ENCODE results near the gene SLC7A14.

Gene SLC7A14

DNA sequence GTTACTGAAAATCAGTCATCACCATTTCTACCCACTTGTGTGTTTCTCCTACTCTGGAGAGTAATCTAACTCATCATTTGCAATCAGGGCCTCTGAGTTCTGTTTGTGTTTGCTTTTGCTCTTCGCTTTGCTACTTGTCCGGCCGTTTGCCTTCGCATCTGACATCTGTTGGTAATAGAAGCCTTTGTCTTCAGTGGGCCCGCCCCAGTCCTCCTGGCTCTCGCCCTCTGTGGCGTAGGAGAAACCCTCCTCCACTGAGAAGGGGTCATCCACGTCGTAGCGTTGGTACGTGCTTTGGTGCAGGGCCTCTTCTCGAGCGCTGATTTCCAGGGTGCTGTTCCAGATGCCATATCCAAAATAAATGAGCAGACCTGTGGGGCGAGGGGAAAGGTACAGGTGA is 118.9 kb downstream of the SLC7A14 start:
- no peaks in the 10 kb centered on the region for H3K27me3 ChIP-seq (ENCODE audit: low read depth, low read length)
- no peak overlapping the region for H3K27ac ChIP-seq (ENCODE audit: low read length)
- H3K4me3 ChIP-seq (ENCODE audit: low read depth in 1 of 2, low read length in 2 of 2): no peak overlapping the region
- no peaks in the 10 kb centered on the region for H3K9me3 ChIP-seq (ENCODE audit: control insufficient read depth in 1 of 2, low read length in 2 of 2)
- H3K36me3 ChIP-seq (ENCODE audit: control insufficient read depth in 1 of 2, insufficient read depth in 2 of 2, low read length in 2 of 2): no peaks in the 10 kb centered on the region
- peaks cover 6% of the 10 kb centered on the region in 2 donors for H3K4me1 ChIP-seq (ENCODE audit: control insufficient read depth in 1 of 2, insufficient read depth in 2 of 2, low read length in 2 of 2)

DNA sequence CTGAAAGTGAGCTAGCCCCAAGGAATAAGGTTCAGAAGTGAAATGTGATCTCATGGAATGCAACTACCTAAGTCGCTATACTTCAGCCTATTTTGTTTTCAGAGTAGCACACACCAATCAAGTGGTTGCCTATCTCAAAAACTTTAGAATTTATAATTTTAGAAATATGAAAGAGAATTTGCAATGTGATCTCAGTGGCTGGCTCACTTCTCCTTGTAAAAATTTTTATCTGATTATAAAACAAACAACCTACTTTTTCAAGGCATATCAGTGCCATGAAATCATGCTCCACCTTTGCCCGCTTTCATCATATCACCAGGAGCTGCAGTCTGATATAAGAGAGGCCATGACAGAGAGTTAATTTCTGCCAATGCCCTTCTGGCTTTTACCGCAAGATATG is 119.9 kb downstream of the SLC7A14 start:
- no peaks in the 10 kb centered on the region for H3K36me3 ChIP-seq (ENCODE audit: control insufficient read depth in 1 of 2, insufficient read depth in 2 of 2, low read length in 2 of 2)
- no peaks in the 10 kb centered on the region for H3K27me3 ChIP-seq (ENCODE audit: low read depth, low read length)
- H3K4me3 ChIP-seq (ENCODE audit: low read depth in 1 of 2, low read length in 2 of 2): no peak overlapping the region
- no peak overlapping the region for H3K27ac ChIP-seq (ENCODE audit: low read length)
- H3K4me1 ChIP-seq (ENCODE audit: control insufficient read depth in 1 of 2, insufficient read depth in 2 of 2, low read length in 2 of 2): peaks cover 5 to 6% of the 10 kb centered on the region in 2 donors
- H3K9me3 ChIP-seq (ENCODE audit: control insufficient read depth in 1 of 2, low read length in 2 of 2): no peaks in the 10 kb centered on the region

DNA sequence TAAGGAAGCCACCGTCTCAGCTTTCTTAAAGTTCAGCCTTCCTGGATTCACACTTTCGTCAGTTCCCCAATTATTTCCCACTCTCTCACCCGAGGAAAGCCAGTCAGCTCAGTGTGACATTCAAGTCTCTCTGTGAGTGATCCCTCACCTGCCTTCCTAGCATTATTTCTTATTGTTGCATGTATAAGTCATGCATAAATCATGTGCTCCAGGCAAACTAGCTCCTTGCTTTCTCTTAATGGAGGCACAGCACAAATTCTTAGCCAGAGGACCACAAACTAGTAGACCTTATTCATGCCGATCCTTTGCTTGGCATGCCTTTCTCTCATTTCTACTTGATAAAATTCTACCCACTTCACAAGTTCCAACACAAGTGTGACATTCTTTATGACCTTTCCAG is 122.9 kb downstream of the SLC7A14 start:
- H3K4me1 ChIP-seq (ENCODE audit: control insufficient read depth in 1 of 2, insufficient read depth in 2 of 2, low read length in 2 of 2): no peaks in the 10 kb centered on the region
- no peaks in the 10 kb centered on the region for H3K27me3 ChIP-seq (ENCODE audit: low read depth, low read length)
- H3K27ac ChIP-seq (ENCODE audit: low read length): no peak overlapping the region
- H3K4me3 ChIP-seq (ENCODE audit: low read depth in 1 of 2, low read length in 2 of 2): no peak overlapping the region
- no peaks in the 10 kb centered on the region for H3K9me3 ChIP-seq (ENCODE audit: control insufficient read depth in 1 of 2, low read length in 2 of 2)
- no peaks in the 10 kb centered on the region for H3K36me3 ChIP-seq (ENCODE audit: control insufficient read depth in 1 of 2, insufficient read depth in 2 of 2, low read length in 2 of 2)

DNA sequence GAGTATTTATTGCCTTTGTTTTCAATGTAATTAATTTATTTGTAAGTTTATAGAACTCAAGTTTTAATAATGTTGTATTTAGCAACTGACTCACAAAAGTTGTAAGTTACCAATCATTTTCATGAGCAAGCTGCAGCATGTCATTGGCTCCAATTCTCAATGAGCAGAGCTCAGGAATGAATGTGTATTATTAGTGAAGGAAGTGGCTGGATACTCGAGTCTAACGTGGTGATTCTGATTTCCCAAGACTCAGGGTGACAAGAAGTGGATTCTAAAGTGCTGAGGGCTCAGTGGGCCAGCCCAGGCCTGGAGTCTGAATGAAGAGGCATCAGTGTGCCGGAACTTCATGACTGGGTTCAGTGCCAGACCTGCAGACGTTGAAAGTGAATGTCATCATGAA is 127.6 kb downstream of the SLC7A14 start:
- Histone ChIP-seq H3K27ac (ENCODE audit: low read length) (no peak overlapping the region), H3K9me3 (ENCODE audit: control insufficient read depth in 1 of 2, low read length in 2 of 2) (no peaks in the 10 kb centered on the region), H3K36me3 (ENCODE audit: control insufficient read depth in 1 of 2, insufficient read depth in 2 of 2, low read length in 2 of 2) (no peaks in the 10 kb centered on the region), H3K4me1 (ENCODE audit: control insufficient read depth in 1 of 2, insufficient read depth in 2 of 2, low read length in 2 of 2) (no peaks in the 10 kb centered on the region), H3K4me3 (ENCODE audit: low read depth in 1 of 2, low read length in 2 of 2) (no peak overlapping the region), H3K27me3 (ENCODE audit: low read depth, low read length) (no peaks in the 10 kb centered on the region)

DNA sequence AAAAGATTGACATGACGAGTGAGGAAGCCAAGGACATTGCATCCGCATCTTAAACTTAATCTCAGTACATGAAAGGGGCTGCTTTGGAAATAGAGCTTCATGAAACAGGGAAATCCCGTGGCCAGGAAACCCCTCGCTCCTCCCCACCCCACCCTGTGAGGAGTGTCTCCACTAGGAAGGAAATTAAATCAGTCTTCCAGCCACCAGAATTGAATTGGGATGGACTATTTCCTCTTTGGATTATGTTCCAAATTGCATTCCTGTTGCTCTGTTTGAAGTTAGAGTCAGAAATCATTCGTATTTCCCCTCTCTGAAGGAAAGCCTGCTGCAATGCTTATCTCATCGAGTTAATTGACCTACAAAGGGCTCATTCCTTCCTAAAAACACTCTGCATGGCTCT is 131.4 kb downstream of the SLC7A14 start:
- H3K36me3 ChIP-seq (ENCODE audit: control insufficient read depth in 1 of 2, insufficient read depth in 2 of 2, low read length in 2 of 2): no peaks in the 10 kb centered on the region
- no peaks in the 10 kb centered on the region for H3K9me3 ChIP-seq (ENCODE audit: control insufficient read depth in 1 of 2, low read length in 2 of 2)
- no peaks in the 10 kb centered on the region for H3K27me3 ChIP-seq (ENCODE audit: low read depth, low read length)
- no peaks in the 10 kb centered on the region for H3K4me1 ChIP-seq (ENCODE audit: control insufficient read depth in 1 of 2, insufficient read depth in 2 of 2, low read length in 2 of 2)
- no peak overlapping the region for H3K27ac ChIP-seq (ENCODE audit: low read length)
- H3K4me3 ChIP-seq (ENCODE audit: low read depth in 1 of 2, low read length in 2 of 2): no peak overlapping the region

DNA sequence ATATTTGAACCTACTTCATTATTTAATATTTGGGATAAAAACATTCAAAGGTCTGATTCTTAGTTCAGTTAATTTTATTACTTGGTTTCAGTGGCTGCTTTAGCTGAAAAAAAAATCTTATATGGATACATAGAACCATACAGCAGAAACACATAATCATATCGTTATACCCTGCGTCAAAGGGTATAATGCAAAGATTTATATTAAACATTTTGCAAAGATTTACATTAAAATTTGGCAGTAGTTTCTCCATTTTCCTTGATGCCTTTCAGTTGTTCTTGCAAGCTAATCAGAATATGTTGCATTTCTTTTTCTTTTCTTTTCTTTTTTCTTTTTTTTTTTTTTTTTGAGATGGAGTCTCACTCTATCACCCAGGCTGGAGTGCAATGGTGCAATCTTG is 135.8 kb downstream of the SLC7A14 start:
- H3K27me3 ChIP-seq (ENCODE audit: low read depth, low read length): no peaks in the 10 kb centered on the region

DNA sequence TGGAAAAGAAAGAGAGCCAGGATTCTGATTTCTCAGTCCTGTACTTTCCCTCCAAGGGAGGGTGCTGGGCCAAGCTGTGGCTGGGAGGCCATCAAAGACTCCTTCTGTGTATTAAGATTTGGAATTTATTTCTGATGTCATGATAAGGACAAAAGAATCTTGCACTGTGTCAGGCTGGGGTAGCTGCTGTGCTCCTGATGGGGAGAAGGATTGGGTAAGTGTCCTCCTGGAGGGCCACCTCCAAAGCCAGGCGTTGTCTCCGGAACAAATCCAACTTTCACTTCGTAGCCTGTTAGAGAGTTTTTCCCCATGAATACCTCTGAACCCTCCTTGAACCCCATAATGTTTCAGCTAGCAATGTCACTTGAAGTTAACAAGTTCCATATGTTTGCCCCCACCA is 137.3 kb downstream of the SLC7A14 start:
- Histone ChIP-seq H3K4me3 (ENCODE audit: low read depth in 1 of 2, low read length in 2 of 2) (no peak overlapping the region), H3K27me3 (ENCODE audit: low read depth, low read length) (no peaks in the 10 kb centered on the region), H3K4me1 (ENCODE audit: control insufficient read depth in 1 of 2, insufficient read depth in 2 of 2, low read length in 2 of 2) (no peaks in the 10 kb centered on the region), H3K36me3 (ENCODE audit: control insufficient read depth in 1 of 2, insufficient read depth in 2 of 2, low read length in 2 of 2) (no peaks in the 10 kb centered on the region), H3K9me3 (ENCODE audit: control insufficient read depth in 1 of 2, low read length in 2 of 2) (no peaks in the 10 kb centered on the region), H3K27ac (ENCODE audit: low read length) (no peak overlapping the region)

More for the DNA sequence above, 135.8 kb downstream of the SLC7A14 start:
- Histone ChIP-seq H3K9me3 (ENCODE audit: control insufficient read depth in 1 of 2, low read length in 2 of 2) (no peaks in the 10 kb centered on the region), H3K4me1 (ENCODE audit: control insufficient read depth in 1 of 2, insufficient read depth in 2 of 2, low read length in 2 of 2) (no peaks in the 10 kb centered on the region), H3K27ac (ENCODE audit: low read length) (no peak overlapping the region), H3K4me3 (ENCODE audit: low read depth in 1 of 2, low read length in 2 of 2) (no peak overlapping the region), H3K36me3 (ENCODE audit: control insufficient read depth in 1 of 2, insufficient read depth in 2 of 2, low read length in 2 of 2) (no peaks in the 10 kb centered on the region)

DNA sequence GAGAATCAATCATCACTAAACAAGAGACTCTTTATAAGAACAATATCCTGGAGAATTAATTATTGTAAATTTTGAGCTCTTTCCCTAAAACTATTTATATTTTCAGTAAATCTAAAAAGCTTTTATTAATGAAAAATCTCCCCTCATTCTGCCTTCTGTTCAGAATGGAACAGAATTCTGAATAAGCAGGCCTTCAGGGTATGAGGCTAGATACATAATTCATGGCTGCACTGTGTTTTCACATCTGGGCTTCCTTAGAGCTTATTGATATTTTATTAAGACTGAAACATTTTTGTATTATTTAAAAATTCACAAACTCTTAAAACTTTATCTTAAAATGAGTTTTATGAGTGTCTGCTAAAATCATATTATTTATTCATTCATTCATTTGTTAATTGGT is 142.4 kb downstream of the SLC7A14 start:
- no peaks in the 10 kb centered on the region for H3K27me3 ChIP-seq (ENCODE audit: low read depth, low read length)

DNA sequence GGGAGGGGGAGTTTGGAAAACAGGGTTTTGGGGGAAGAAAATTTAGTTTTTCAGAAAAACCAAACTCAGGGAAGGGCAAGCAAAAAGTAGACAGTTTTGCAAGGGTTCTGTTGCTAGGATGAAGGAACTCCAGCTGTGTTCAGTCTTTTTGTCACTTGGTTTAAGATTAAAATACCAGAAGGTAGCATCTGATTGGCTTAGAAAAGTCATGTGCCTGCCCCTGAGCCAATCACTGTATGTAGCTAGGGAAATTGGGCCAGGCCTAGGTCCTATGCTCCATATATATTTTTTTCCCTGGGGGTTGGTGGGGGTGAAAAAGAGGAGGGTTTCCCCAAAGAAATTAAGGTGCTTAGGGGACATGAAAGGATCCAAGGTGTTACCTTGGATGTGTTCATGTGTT is 142.9 kb downstream of the SLC7A14 start:
- no peak overlapping the region for H3K4me3 ChIP-seq (ENCODE audit: low read depth in 1 of 2, low read length in 2 of 2)
- no peaks in the 10 kb centered on the region for H3K36me3 ChIP-seq (ENCODE audit: control insufficient read depth in 1 of 2, insufficient read depth in 2 of 2, low read length in 2 of 2)
- no peaks in the 10 kb centered on the region for H3K4me1 ChIP-seq (ENCODE audit: control insufficient read depth in 1 of 2, insufficient read depth in 2 of 2, low read length in 2 of 2)
- no peaks in the 10 kb centered on the region for H3K27me3 ChIP-seq (ENCODE audit: low read depth, low read length)
- no peaks in the 10 kb centered on the region for H3K9me3 ChIP-seq (ENCODE audit: control insufficient read depth in 1 of 2, low read length in 2 of 2)
- no peak overlapping the region for H3K27ac ChIP-seq (ENCODE audit: low read length)

More for the DNA sequence above, 142.4 kb downstream of the SLC7A14 start:
- Histone ChIP-seq H3K9me3 (ENCODE audit: control insufficient read depth in 1 of 2, low read length in 2 of 2) (no peaks in the 10 kb centered on the region), H3K27ac (ENCODE audit: low read length) (no peak overlapping the region), H3K4me3 (ENCODE audit: low read depth in 1 of 2, low read length in 2 of 2) (no peak overlapping the region), H3K4me1 (ENCODE audit: control insufficient read depth in 1 of 2, insufficient read depth in 2 of 2, low read length in 2 of 2) (no peaks in the 10 kb centered on the region), H3K36me3 (ENCODE audit: control insufficient read depth in 1 of 2, insufficient read depth in 2 of 2, low read length in 2 of 2) (no peaks in the 10 kb centered on the region)

DNA sequence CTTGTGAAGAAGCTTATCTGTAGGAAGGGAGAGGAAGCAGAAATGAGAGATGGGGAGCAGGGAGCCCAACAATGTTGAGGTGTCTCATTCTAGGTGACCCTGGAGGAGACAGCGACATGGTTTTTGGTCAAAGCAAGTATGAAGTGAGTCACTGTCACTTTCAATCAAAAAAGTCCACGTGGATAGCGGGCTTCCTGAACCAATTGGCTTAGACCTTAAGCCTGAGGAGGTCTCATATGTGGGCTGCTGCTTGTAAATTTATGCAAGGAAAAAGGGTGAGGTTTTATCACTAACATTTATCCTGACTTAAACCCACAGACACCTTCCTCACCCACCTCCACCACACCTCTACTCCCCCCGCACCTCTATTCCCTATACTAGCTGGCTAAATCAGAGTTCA is 144.5 kb downstream of the SLC7A14 start:
- Histone ChIP-seq H3K36me3 (ENCODE audit: control insufficient read depth in 1 of 2, insufficient read depth in 2 of 2, low read length in 2 of 2) (no peaks in the 10 kb centered on the region), H3K9me3 (ENCODE audit: control insufficient read depth in 1 of 2, low read length in 2 of 2) (no peaks in the 10 kb centered on the region), H3K27me3 (ENCODE audit: low read depth, low read length) (no peaks in the 10 kb centered on the region), H3K27ac (ENCODE audit: low read length) (no peak overlapping the region), H3K4me1 (ENCODE audit: control insufficient read depth in 1 of 2, insufficient read depth in 2 of 2, low read length in 2 of 2) (no peaks in the 10 kb centered on the region), H3K4me3 (ENCODE audit: low read depth in 1 of 2, low read length in 2 of 2) (no peak overlapping the region)

DNA sequence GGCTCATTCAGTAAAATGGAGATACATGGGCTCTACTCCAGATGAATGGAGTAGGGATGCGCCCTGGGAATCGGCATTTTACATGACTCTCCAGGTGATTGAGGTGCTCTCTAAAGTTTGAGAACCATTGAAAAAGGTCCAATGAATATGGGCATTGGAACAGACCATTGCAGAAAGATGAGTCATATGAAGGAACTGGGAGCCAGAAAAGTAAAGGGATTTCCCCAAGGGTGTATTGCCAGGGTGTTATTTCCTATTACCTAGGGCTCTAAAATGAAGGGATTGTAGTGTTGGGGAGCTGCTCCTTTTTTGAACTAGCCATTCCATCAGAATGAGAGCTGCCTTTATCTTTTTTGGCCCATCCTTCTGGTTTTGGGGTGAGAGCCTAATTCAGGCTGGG is 145.5 kb downstream of the SLC7A14 start:
- Histone ChIP-seq H3K4me1 (ENCODE audit: control insufficient read depth in 1 of 2, insufficient read depth in 2 of 2, low read length in 2 of 2) (no peaks in the 10 kb centered on the region), H3K9me3 (ENCODE audit: control insufficient read depth in 1 of 2, low read length in 2 of 2) (no peaks in the 10 kb centered on the region), H3K27ac (ENCODE audit: low read length) (no peak overlapping the region), H3K27me3 (ENCODE audit: low read depth, low read length) (no peaks in the 10 kb centered on the region), H3K36me3 (ENCODE audit: control insufficient read depth in 1 of 2, insufficient read depth in 2 of 2, low read length in 2 of 2) (no peaks in the 10 kb centered on the region), H3K4me3 (ENCODE audit: low read depth in 1 of 2, low read length in 2 of 2) (no peak overlapping the region)

DNA sequence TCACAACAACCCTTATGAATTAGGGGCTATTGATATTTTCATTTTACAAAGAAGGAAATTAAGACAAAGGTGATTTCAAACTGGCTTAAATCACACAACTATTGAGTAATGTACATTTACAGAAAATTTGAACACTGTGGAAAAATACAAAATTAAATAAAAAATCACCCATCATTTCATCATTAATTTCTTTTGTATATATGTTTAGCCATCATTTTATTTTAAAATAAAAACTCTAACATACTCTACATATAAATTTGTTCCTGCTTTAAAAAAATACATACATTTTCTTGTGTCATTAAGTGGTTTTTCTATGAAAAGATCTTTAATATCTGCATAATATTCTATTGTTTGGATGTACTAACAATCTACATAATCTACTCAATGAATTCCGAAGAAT is 147.0 kb downstream of the SLC7A14 start:
- Histone ChIP-seq H3K4me1 (ENCODE audit: control insufficient read depth in 1 of 2, insufficient read depth in 2 of 2, low read length in 2 of 2) (no peaks in the 10 kb centered on the region), H3K36me3 (ENCODE audit: control insufficient read depth in 1 of 2, insufficient read depth in 2 of 2, low read length in 2 of 2) (no peaks in the 10 kb centered on the region), H3K9me3 (ENCODE audit: control insufficient read depth in 1 of 2, low read length in 2 of 2) (no peaks in the 10 kb centered on the region), H3K27ac (ENCODE audit: low read length) (no peak overlapping the region), H3K27me3 (ENCODE audit: low read depth, low read length) (no peaks in the 10 kb centered on the region), H3K4me3 (ENCODE audit: low read depth in 1 of 2, low read length in 2 of 2) (no peak overlapping the region)

Measured in muscle layer of duodenum (tissue), 2 donors.